B cell (primary cell): ENCODE results near the gene APOL2. TPM values are rescaled to one million over a fixed set of nuclear protein-coding genes. Genes with fewer than 3 reads are reported as not detected.

ENCODE experiments used
- ATAC-seq: fragments of 200-7000 bp; cut with Tn5 transposase; one replicate; pipeline ENCODE4 v1.10.0; 2021; ENCODE audit warnings: low read depth, mild to moderate bottlenecking, moderate number of reproducible peaks, moderate library complexity
- CTCF ChIA-PET: fragments of 350-600 bp; sonication (Branson Sonifier 250); formaldehyde crosslinking; loops from one replicate; lab custom pipeline; 2021; ENCODE audit warnings: antibody characterized with exemption, inconsistent platforms; lab: Charles Lee
- POLR2A ChIA-PET: fragments of 350-600 bp; sonication (Branson Sonifier 250); formaldehyde crosslinking; loops from one replicate; lab custom pipeline; 2021; ENCODE audit warnings: antibody characterized with exemption; lab: Charles Lee
- DNase-seq: peaks from one replicate; pipeline ENCODE4 v3.0.0; 2013
- H2AFZ ChIP-seq: 2 replicates; pipeline ENCODE4 v1.6.1; 2012; ENCODE audit warnings: mild to moderate bottlenecking, low read depth, low read length; ENCODE audit not compliant: insufficient read depth, poor library complexity, severe bottlenecking
- H3K27ac ChIP-seq, 2 donors: 1 replicate in 1 of 2; 2 replicates in 1 of 2; pipeline ENCODE4 v1.5.1; 2012 to 2013; ENCODE audit warnings: low read length in 2 of 2, mild to moderate bottlenecking in 2 of 2, moderate library complexity in 1 of 2
- H3K27me3 ChIP-seq, 4 experiments: fragments of 200-600 bp in 1 of 4; sonication (generic) in 1 of 4; replicated peaks in 1 of 4; 1 replicate in 2 of 4; 2 replicates in 2 of 4; pipeline versions ENCODE4 v1.6.1 to v1.7.0; 2013 to 2016; ENCODE audit warnings: low read length in 3 of 4, mild to moderate bottlenecking in 2 of 4, mixed read lengths in 1 of 4, moderate library complexity in 1 of 4; ENCODE audit not compliant: insufficient read depth in 4 of 4, control insufficient read depth in 3 of 4; ENCODE audit errors: control extremely low read depth in 1 of 4
- H3K36me3 ChIP-seq, 2 experiments: replicated peaks in 1 of 2; 1 replicate in 1 of 2; 2 replicates in 1 of 2; pipeline versions ENCODE4 v1.6.1 to v1.7.1; 2013; ENCODE audit warnings: low read length in 1 of 2; ENCODE audit not compliant: insufficient read depth in 2 of 2, control insufficient read depth in 1 of 2; ENCODE audit errors: control extremely low read depth in 1 of 2, extremely low read depth in 1 of 2
- H3K4me1 ChIP-seq, 2 donors: fragments of 200-600 bp in 1 of 2; sonication (generic) in 1 of 2; 1 replicate in 1 of 2; 2 replicates in 1 of 2; pipeline versions ENCODE4 v1.5.1 to v1.6.1; 2013 to 2017; ENCODE audit warnings: low read length in 2 of 2; ENCODE audit not compliant: control insufficient read depth in 2 of 2, insufficient read depth in 2 of 2
- H3K4me2 ChIP-seq: replicated peaks from 2 replicates; pipeline ENCODE3; 2012; ENCODE audit warnings: mild to moderate bottlenecking, low read depth, low read length; ENCODE audit not compliant: poor library complexity, severe bottlenecking
- H3K4me3 ChIP-seq, 5 experiments: fragments of 200-600 bp in 1 of 5; sonication (generic) in 1 of 5; 1 replicate in 3 of 5; 2 replicates in 2 of 5; pipeline versions ENCODE4 v1.5.1 to v1.7.0; 2011 to 2016; ENCODE audit warnings: low read length in 4 of 5, mild to moderate bottlenecking in 4 of 5, low read depth in 2 of 5, control low read depth in 1 of 5, moderate library complexity in 1 of 5; ENCODE audit not compliant: insufficient read depth in 1 of 5; ENCODE audit errors: control extremely low read depth in 1 of 5, extremely low read depth in 1 of 5
- H3K79me2 ChIP-seq: fragments of 200-600 bp; sonication (generic); one replicate; pipeline ENCODE4 v1.6.0; 2016; ENCODE audit warnings: low read length; ENCODE audit not compliant: control insufficient read depth, insufficient read depth
- H3K9ac ChIP-seq: fragments of 200-600 bp; sonication (generic); 2 replicates; pipeline ENCODE4 v1.6.1; 2017; ENCODE audit warnings: mild to moderate bottlenecking, low read length, moderate library complexity
- H3K9me3 ChIP-seq, 3 donors: one replicate each; pipeline versions ENCODE4 v1.6.1 to v1.7.1; 2013; ENCODE audit warnings: low read length in 2 of 3; ENCODE audit not compliant: control insufficient read depth in 2 of 3, insufficient read depth in 1 of 3; ENCODE audit errors: control extremely low read depth in 1 of 3
- H4K20me1 ChIP-seq: 2 replicates; pipeline ENCODE4 v1.6.0; 2012; ENCODE audit warnings: mild to moderate bottlenecking, low read length; ENCODE audit not compliant: insufficient read depth, control insufficient read depth, poor library complexity, severe bottlenecking
- H3K27ac Mint-ChIP-seq: one replicate; pipeline ENCODE4 v1.8.0; 2021; ENCODE audit warnings: mixed read lengths
- H3K27me3 Mint-ChIP-seq: one replicate; pipeline ENCODE4 v1.8.0; 2021; ENCODE audit warnings: mixed read lengths
- H3K4me1 Mint-ChIP-seq: one replicate; pipeline ENCODE4 v1.8.0; 2021; ENCODE audit warnings: mixed read lengths
- H3K4me3 Mint-ChIP-seq: one replicate; pipeline ENCODE4 v1.8.0; 2021; ENCODE audit warnings: mixed read lengths
- H3K9me3 Mint-ChIP-seq: one replicate; pipeline ENCODE4 v1.8.0; 2022; ENCODE audit warnings: mixed read lengths; ENCODE audit not compliant: insufficient read depth
- CTCF ChIP-seq: fragments of 200-600 bp; IDR thresholded peaks from one replicate; pipeline ENCODE4 v1.8.0; 2022; ENCODE audit warnings: antibody characterized with exemption, mild to moderate bottlenecking
- EZH2 ChIP-seq: IDR thresholded peaks from 2 replicates; pipeline ENCODE4 v1.6.1; 2012; ENCODE audit warnings: borderline replicate concordance, low read depth, mild to moderate bottlenecking, moderate library complexity, low read length; ENCODE audit not compliant: insufficient read depth, poor library complexity, severe bottlenecking
- WGBS: methylation state at CpG from one replicate; pipeline ENCODE4 v1.1.5; 2013; ENCODE audit warnings: missing lambda C conversion rate; ENCODE audit not compliant: insufficient coverage; 5-methylcytosine and 5-hydroxymethylcytosine counted together
- intact Hi-C: fragments of 100-400 bp; cut with micrococcal nuclease; formaldehyde crosslinking; loops from one replicate; pipeline ENCODE4 v1.10.0; 2022
- polyA plus RNA-seq: library from polyadenylated mRNA; depleted of rRNA; stranded (reverse); fragments of >200 nt; gene quantifications from 2 replicates; pipeline ENCODE4 v1.2.3, GENCODE V29; 2012
- total RNA-seq, 2 donors: library from RNA; stranded (reverse); fragments of 120-200 nt in 1 of 2; gene quantifications; 1 replicate in 1 of 2; 2 replicates in 1 of 2; pipeline versions ENCODE4 v1.2.3 to v1.2.4, GENCODE V29; 2013 to 2022

The APOL2 gene
- total and polyA plus RNA-seq, 2 donors (not counting 1 experiment from before 2014, with no cell fraction given): 29.4 to 60.6 TPM

GRCh38 chr22:36239150-36239400 lies 252 bp downstream of the APOL2 start:
- 0% methylated on average over 3 of the region's 4 CpGs for WGBS
- Mint-ChIP-seq H3K27ac (peak overlapping the region; percentile 97), H3K4me1 (peaks cover 43% of the 10 kb centered on the region), H3K9me3 (no peaks in the 10 kb centered on the region), H3K27me3 (no peaks in the 10 kb centered on the region), H3K4me3 (peak overlapping the region; percentile 93)
- peaks cover 30% of the 10 kb centered on the region for H3K79me2 ChIP-seq
- peak overlapping the region; percentile 61 to 77 for H3K27ac ChIP-seq
- intact Hi-C loops: loop anchor here (1.0 to 5.0 kb wide), 4 partner anchors 14 to 243 kb away; partner anchors contain the start of genes APOL1 and APOL3
- DNase-seq (no peak), ATAC-seq (peak; percentile 8)
- H3K9ac ChIP-seq: peak overlapping the region; percentile 85
- no peaks in the 10 kb centered on the region for H3K27me3 ChIP-seq
- H3K4me2 ChIP-seq: peak overlapping the region; percentile 84
- no peak for TF ChIP-seq EZH2
- no peak for TF ChIP-seq CTCF
- no peaks in the 10 kb centered on the region for H4K20me1 ChIP-seq
- H3K36me3 ChIP-seq: peaks cover 0 to 13% of the 10 kb centered on the region in 2 experiments
- H3K4me1 ChIP-seq: peaks cover 21 to 28% of the 10 kb centered on the region in 2 donors
- ChIA-PET POLR2A (interaction anchor here (3.1 kb wide), 1 partner anchor 14 kb away, joined by 9 read pairs; the partner anchor contains the start of gene APOL1), CTCF (interaction anchor here (0.6 to 3.1 kb wide), 18 partner anchors 10 to 247 kb away, joined by 3 to 22 read pairs (median 4); partner anchors contain the start of gene APOL1)
- peak overlapping the region; percentile 59 to 94 (median 81) for H3K4me3 ChIP-seq
- peaks cover 0 to 3% (median 0%) of the 10 kb centered on the region in 3 donors for H3K9me3 ChIP-seq
- peak overlapping the region; percentile 84 for H2AFZ ChIP-seq

DNA sequence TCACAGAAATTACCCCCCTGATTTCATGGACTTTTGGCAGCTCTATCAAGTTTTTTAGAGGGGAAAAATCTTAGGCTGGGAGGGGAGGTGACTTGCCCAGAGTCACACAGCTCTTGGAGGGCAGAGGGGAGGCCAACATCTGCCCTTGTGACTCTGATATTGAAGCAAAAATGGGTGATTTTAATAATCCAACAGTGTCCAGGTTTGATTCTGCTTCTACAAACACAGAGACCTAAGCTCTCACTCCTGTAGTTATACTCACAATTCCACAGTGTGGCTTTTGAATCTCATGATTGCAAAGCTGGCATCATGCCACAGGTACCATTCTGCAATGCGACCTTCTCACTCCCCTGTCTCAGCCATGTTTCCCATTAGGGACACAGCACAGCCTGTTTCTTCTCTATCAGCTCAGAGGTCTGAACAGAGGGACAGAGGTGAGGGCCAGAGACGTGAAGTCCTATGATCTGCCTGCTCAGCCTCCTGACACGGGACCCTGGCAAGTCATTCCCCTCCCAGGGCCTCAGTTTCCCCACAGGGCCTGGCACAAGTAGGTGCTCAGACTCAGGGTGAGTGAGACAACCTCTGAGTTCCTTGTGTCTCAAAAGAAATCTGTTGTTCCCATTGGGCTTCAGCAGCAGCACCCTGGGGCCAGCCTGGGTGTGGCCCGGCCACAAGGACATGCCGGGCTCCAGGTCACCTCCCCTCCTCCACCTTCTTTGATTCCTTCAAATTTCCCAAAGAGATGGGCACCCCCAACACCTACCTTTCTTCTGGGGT lies 766 bp downstream of the APOL2 start:
- peak; percentile 32 for DNase-seq
- H3K9me3 Mint-ChIP-seq: no peaks in the 10 kb centered on the region
- Histone ChIP-seq H4K20me1 (no peaks in the 10 kb centered on the region), H3K27ac (peak overlapping the region; percentile 61 to 77), H3K27me3 (no peaks in the 10 kb centered on the region), H3K9me3 (no peaks in the 10 kb centered on the region), H3K36me3 (peaks cover 0 to 13% of the 10 kb centered on the region in 2 experiments), H2AFZ (peak overlapping the region; percentile 84), H3K9ac (peak overlapping the region; percentile 85), H3K4me2 (peak overlapping the region; percentile 84), H3K79me2 (peaks cover 30% of the 10 kb centered on the region), H3K4me1 (peaks cover 21 to 28% of the 10 kb centered on the region in 2 donors), H3K4me3 (peak overlapping the region; percentile 59 to 94 (median 81))
- POLR2A ChIA-PET: interaction anchor here (3.1 kb wide), 1 partner anchor 14 kb away, joined by 9 read pairs; the partner anchor contains the start of gene APOL1
- 0% methylated on average over 5 of the region's 5 CpGs for WGBS
- peaks cover 48% of the 10 kb centered on the region for H3K4me1 Mint-ChIP-seq
- intact Hi-C loops: loop anchor here (1.0 to 5.0 kb wide), 4 partner anchors 15 to 244 kb away; partner anchors contain the start of genes APOL1 and APOL3
- TF ChIP-seq EZH2 (no peak), CTCF (no peak)
- CTCF ChIA-PET: interaction anchor here (0.6 to 3.1 kb wide), 18 partner anchors 10 to 248 kb away, joined by 3 to 22 read pairs (median 4); partner anchors contain the start of gene APOL1
- peak overlapping the region; percentile 93 for H3K4me3 Mint-ChIP-seq
- no peak for ATAC-seq
- H3K27ac Mint-ChIP-seq: peak overlapping the region; percentile 97
- H3K27me3 Mint-ChIP-seq: no peaks in the 10 kb centered on the region
